Measurements from ENCODE around the gene SMARCC2. TPM values are rescaled to one million over a fixed set of nuclear protein-coding genes. Genes with fewer than 3 reads are reported as not detected.

The SMARCC2 gene
- polyA plus RNA-seq, 3 donors, result 22.2 to 63.7 (median 43.5) TPM

DNA sequence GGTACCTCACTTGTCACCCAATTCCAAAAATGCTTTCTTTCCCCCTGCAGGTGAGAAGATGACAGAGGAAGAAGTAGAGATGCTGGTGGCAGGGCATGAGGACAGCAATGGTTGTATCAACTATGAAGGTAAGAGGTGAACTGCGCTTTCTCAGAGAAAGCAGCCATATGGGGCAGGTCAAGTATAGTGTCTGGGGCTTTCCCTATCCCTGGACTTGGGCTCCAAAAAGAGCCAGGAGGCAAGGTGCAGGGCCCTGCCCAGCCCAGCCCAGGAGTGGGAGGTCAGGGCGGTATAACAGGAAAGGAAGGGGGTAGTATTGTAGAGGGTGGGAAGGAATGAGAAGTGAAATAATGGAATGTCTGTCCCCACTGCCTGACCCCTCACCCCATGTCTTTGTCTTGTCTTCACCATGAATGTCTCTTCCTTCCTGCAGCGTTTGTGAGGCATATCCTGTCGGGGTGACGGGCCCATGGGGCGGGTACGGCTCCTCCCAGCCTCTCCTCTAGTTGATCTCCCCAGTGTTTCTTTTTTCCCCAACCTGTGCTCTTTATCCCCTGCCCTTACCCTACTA is 29.0 kb downstream of the SMARCC2 start:
- Mint-ChIP-seq H3K27me3 (ENCODE audit: low read depth in 3 of 3) (peaks cover 0 to 3% (median 1%) of the 10 kb centered on the region in 3 donors), H3K36me3 (peaks cover 52 to 59% of the 10 kb centered on the region in 2 donors), H3K4me1 (peaks cover 36% of the 10 kb centered on the region), H3K9me3 (no peaks in the 10 kb centered on the region), H3K27ac (peak overlapping the region; percentile 97 to 99 (median 98)), H3K4me3 (peak overlapping the region; percentile 97 to 99)
- H3K4me2 ChIP-seq (replicated peaks; ENCODE audit: extremely low read depth, low read length, poor library complexity, severe bottlenecking), result peak overlapping the region; percentile 95
- H3K27me3 ChIP-seq (ENCODE audit: control insufficient read depth in 2 of 2, insufficient read depth in 2 of 2, low read length in 2 of 2), result no peaks in the 10 kb centered on the region
- H4K20me1 ChIP-seq (ENCODE audit: insufficient read depth, low read length), result peaks cover 67% of the 10 kb centered on the region
- H3K79me2 ChIP-seq (ENCODE audit: insufficient read depth, low read length), result peaks cover 54% of the 10 kb centered on the region
- peak overlapping the region; percentile 85 for H3K9ac ChIP-seq (ENCODE audit: insufficient read depth, low read length, poor library complexity, severe bottlenecking)
- no peaks in the 10 kb centered on the region for H3K9me3 ChIP-seq (replicated peaks in 1 of 2; ENCODE audit: control insufficient read depth in 1 of 2, insufficient read depth in 1 of 2, low read length in 2 of 2)
- 43% methylated on average over 2 of the region's 7 CpGs for WGBS (ENCODE audit: insufficient coverage)
- DNase-seq, result peak; percentile 23 to 53 (median 32)
- peaks cover 51 to 56% of the 10 kb centered on the region in 2 donors for H3K36me3 ChIP-seq (replicated peaks in 1 of 2; ENCODE audit: control insufficient read depth in 1 of 2, insufficient read depth in 2 of 2, low read length in 2 of 2)
- peaks cover 35 to 43% of the 10 kb centered on the region in 2 donors for H3K4me1 ChIP-seq (ENCODE audit: control insufficient read depth in 1 of 2, insufficient read depth in 2 of 2, low read length in 2 of 2)
- peak overlapping the region; percentile 50 to 94 for H3K27ac ChIP-seq (ENCODE audit: low read depth in 1 of 2, low read length in 2 of 2)
- TF ChIP-seq, protein P1, sequence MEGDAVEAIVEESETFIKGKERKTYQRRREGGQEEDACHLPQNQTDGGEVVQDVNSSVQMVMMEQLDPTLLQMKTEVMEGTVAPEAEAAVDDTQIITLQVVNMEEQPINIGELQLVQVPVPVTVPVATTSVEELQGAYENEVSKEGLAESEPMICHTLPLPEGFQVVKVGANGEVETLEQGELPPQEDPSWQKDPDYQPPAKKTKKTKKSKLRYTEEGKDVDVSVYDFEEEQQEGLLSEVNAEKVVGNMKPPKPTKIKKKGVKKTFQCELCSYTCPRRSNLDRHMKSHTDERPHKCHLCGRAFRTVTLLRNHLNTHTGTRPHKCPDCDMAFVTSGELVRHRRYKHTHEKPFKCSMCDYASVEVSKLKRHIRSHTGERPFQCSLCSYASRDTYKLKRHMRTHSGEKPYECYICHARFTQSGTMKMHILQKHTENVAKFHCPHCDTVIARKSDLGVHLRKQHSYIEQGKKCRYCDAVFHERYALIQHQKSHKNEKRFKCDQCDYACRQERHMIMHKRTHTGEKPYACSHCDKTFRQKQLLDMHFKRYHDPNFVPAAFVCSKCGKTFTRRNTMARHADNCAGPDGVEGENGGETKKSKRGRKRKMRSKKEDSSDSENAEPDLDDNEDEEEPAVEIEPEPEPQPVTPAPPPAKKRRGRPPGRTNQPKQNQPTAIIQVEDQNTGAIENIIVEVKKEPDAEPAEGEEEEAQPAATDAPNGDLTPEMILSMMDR (IDR thresholded peaks at IDR 0.05), result no peak
- no peak overlapping the region for H2AFZ ChIP-seq (ENCODE audit: insufficient read depth, low read depth, low read length, poor library complexity, severe bottlenecking)
- intact Hi-C loops (cut with micrococcal nuclease), result loop anchor here in 1 of 2 donors (5.0 kb wide), 1 partner anchor 33 kb away; the partner anchor contains the start of gene ESYT1
- H3K4me3 ChIP-seq (replicated peaks in 1 of 3; ENCODE audit: low read depth in 2 of 3, low read length in 3 of 3), result peak overlapping the region; percentile 77 to 96 (median 84)

DNA sequence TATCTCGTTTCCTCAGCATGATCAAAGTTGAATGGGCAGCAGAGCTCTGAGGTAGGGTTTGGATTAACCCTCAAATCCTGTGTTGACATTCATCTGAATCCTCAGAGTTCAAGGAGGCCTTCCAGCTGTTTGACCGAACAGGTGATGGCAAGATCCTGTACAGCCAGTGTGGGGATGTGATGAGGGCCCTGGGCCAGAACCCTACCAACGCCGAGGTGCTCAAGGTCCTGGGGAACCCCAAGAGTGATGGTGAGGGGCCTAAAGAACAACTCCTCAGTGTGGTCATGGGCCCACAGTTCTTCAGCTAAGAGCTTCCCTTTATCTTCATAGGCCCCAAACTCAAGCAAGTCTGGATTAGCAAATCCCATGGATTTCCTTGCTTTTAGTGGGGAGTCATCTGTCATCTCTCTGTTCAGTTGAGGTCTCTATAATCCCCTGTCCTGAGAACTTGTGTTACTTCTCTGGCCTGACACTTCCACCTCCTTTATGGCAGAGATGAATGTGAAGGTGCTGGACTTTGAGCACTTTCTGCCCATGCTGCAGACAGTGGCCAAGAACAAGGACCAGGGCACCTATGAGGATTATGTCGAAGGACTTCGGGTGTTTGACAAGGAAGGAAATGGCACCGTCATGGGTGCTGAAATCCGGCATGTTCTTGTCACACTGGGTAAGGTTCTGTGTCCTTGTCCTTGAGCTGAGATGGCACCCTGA is 29.6 kb downstream of the SMARCC2 start:
- peaks cover 0 to 3% (median 2%) of the 10 kb centered on the region in 3 donors for H3K27me3 Mint-ChIP-seq (ENCODE audit: low read depth in 3 of 3)
- peak overlapping the region; percentile 85 for H3K9ac ChIP-seq (ENCODE audit: insufficient read depth, low read length, poor library complexity, severe bottlenecking)
- intact Hi-C loops (cut with micrococcal nuclease), result loop anchor here (2.0 to 5.0 kb wide), 5 partner anchors 29 to 63 kb away; partner anchors contain the start of genes ESYT1 (in 1 of the 2), SMARCC2 (in 1 of the 2) and ZC3H10 (in 1 of the 2)
- no peak overlapping the region for H2AFZ ChIP-seq (ENCODE audit: insufficient read depth, low read depth, low read length, poor library complexity, severe bottlenecking)
- TF ChIP-seq, protein P1 (IDR thresholded peaks at IDR 0.05), result no peak
- peaks cover 60% of the 10 kb centered on the region for H4K20me1 ChIP-seq (ENCODE audit: insufficient read depth, low read length)
- no peaks in the 10 kb centered on the region for H3K9me3 ChIP-seq (replicated peaks in 1 of 2; ENCODE audit: control insufficient read depth in 1 of 2, insufficient read depth in 1 of 2, low read length in 2 of 2)
- H3K4me1 ChIP-seq (ENCODE audit: control insufficient read depth in 1 of 2, insufficient read depth in 2 of 2, low read length in 2 of 2), result peaks cover 35 to 43% of the 10 kb centered on the region in 2 donors
- H3K27ac ChIP-seq (ENCODE audit: low read depth in 1 of 2, low read length in 2 of 2), result peak overlapping the region; percentile 90 to 94
- peaks cover 36% of the 10 kb centered on the region for H3K4me1 Mint-ChIP-seq
- H3K79me2 ChIP-seq (ENCODE audit: insufficient read depth, low read length), result peaks cover 54% of the 10 kb centered on the region
- peaks cover 45 to 49% of the 10 kb centered on the region in 2 donors for H3K36me3 ChIP-seq (replicated peaks in 1 of 2; ENCODE audit: control insufficient read depth in 1 of 2, insufficient read depth in 2 of 2, low read length in 2 of 2)
- H3K4me2 ChIP-seq (replicated peaks; ENCODE audit: extremely low read depth, low read length, poor library complexity, severe bottlenecking), result peak overlapping the region; percentile 95
- no peak for DNase-seq
- peak overlapping the region; percentile 97 to 99 for H3K4me3 Mint-ChIP-seq
- H3K4me3 ChIP-seq (replicated peaks in 1 of 3; ENCODE audit: low read depth in 2 of 3, low read length in 3 of 3), result peak overlapping the region; percentile 77 to 96 (median 84)
- no CpG with 5 or more reads among the region's 8 CpGs for WGBS (ENCODE audit: insufficient coverage)
- H3K9me3 Mint-ChIP-seq, result no peaks in the 10 kb centered on the region
- H3K27me3 ChIP-seq (ENCODE audit: control insufficient read depth in 2 of 2, insufficient read depth in 2 of 2, low read length in 2 of 2), result no peaks in the 10 kb centered on the region
- H3K36me3 Mint-ChIP-seq, result peaks cover 48 to 53% of the 10 kb centered on the region in 2 donors
- H3K27ac Mint-ChIP-seq, result peak overlapping the region; percentile 97 to 99 (median 98)

Data from CD14-positive monocyte (primary cell).